GM12878 (cell line): Measurements from ENCODE around the gene TRIM26. TPM values are rescaled to one million over a fixed set of nuclear protein-coding genes. Genes with fewer than 3 reads are reported as not detected.

ENCODE experiments used
- ATAC-seq: fragments of 200-7000 bp; cut with Tn5 transposase; 3 replicates; pipeline ENCODE4 v1.9.1; 2020; ENCODE audit warnings: mild to moderate bottlenecking, moderate library complexity
- BruUV-seq: library from RNA; stranded (reverse); fragments of 400-500 nt; replicated peaks from 2 replicates; lab custom pipeline; 2021; lab: Mats Ljungman, UMichigan
- CTCF ChIA-PET: fragments of 300-600 bp; sonication (Branson Sonifier 250); formaldehyde crosslinking; extraction: SDS; loops from one replicate; lab custom pipeline; 2021; ENCODE audit warnings: inconsistent platforms; lab: Yijun Ruan, JAX
- POLR2A ChIA-PET: fragments of 350-600 bp; formaldehyde crosslinking; extraction: SDS; loops from one replicate; lab custom pipeline; 2021; ENCODE audit warnings: inconsistent platforms; lab: Charles Lee
- RAD21 ChIA-PET: fragments of 300-600 bp; sonication (Branson Sonifier 250); formaldehyde crosslinking; loops from one replicate; lab custom pipeline; 2023; ENCODE audit warnings: antibody characterized with exemption; ENCODE audit not compliant: unreplicated experiment; lab: Charles Lee
- SMC1A ChIA-PET: fragments of 300-600 bp; sonication (Branson Sonifier 250); formaldehyde crosslinking; loops from one replicate; lab custom pipeline; 2023; ENCODE audit not compliant: unreplicated experiment, uncharacterized antibody; lab: Charles Lee
- DNase-seq: peaks from one replicate; pipeline ENCODE4 v3.0.0-alpha.2; 2011; ENCODE audit warnings: low read depth, low spot score
- FAIRE-seq: peaks from 3 replicates; lab custom pipeline; 2011; peaks lifted over from hg19 to GRCh38; lab: Jason Lieb, UNC
- H2AFZ ChIP-seq: 2 replicates; pipeline ENCODE4 v1.6.0; 2011; ENCODE audit warnings: low read depth, low read length, control low read depth; ENCODE audit not compliant: control insufficient read depth
- H3K27ac ChIP-seq: 2 replicates; pipeline ENCODE4 v1.5.1; 2011; ENCODE audit warnings: control low read depth; ENCODE audit not compliant: control insufficient read depth, insufficient read depth
- H3K27me3 ChIP-seq, 2 experiments: replicated peaks in 1 of 2; 2 replicates each; pipeline versions ENCODE4 v1.6.0 to v1.6.1; 2011; ENCODE audit warnings: low read length in 1 of 2; ENCODE audit not compliant: control insufficient read depth in 2 of 2, insufficient read depth in 2 of 2
- H3K36me3 ChIP-seq, 2 experiments: 2 replicates each; pipeline ENCODE4 v1.5.1; 2011; ENCODE audit warnings: low read length in 1 of 2; ENCODE audit not compliant: control insufficient read depth in 2 of 2, insufficient read depth in 2 of 2
- H3K4me1 ChIP-seq: 2 replicates; pipeline ENCODE4 v1.6.1; 2011; ENCODE audit warnings: mild to moderate bottlenecking, low read length, moderate library complexity, mixed read lengths; ENCODE audit not compliant: control insufficient read depth, insufficient read depth
- H3K4me2 ChIP-seq: 2 replicates; pipeline ENCODE4 v1.6.0; 2011; ENCODE audit warnings: control low read depth; ENCODE audit not compliant: control insufficient read depth, insufficient read depth
- H3K4me3 ChIP-seq: fragments of 200-600 bp; sonication (generic); 2 replicates; pipeline ENCODE4 v1.5.1; 2016
- H3K79me2 ChIP-seq: 2 replicates; pipeline ENCODE4 v1.6.0; 2011; ENCODE audit warnings: low read length; ENCODE audit not compliant: control insufficient read depth, insufficient read depth
- H3K9ac ChIP-seq: 2 replicates; pipeline ENCODE4 v1.8.0; 2011; ENCODE audit warnings: low read length, control low read depth, mixed read lengths; ENCODE audit not compliant: control insufficient read depth, insufficient read depth
- H3K9me3 ChIP-seq: replicated peaks from 3 replicates; pipeline ENCODE4 v1.5.1; 2011; ENCODE audit warnings: mild to moderate bottlenecking, low read length; ENCODE audit not compliant: control insufficient read depth, insufficient read depth
- H4K20me1 ChIP-seq: 2 replicates; pipeline ENCODE4 v1.6.0; 2011; ENCODE audit not compliant: control insufficient read depth, insufficient read depth
- CBFB ChIP-seq: IDR thresholded peaks from 2 replicates; pipeline ENCODE4 v1.6.1; 2016; ENCODE audit warnings: antibody characterized with exemption, low read depth
- DPF2 ChIP-seq: fragments of 450-650 bp; IDR thresholded peaks from 2 replicates; pipeline ENCODE4 v1.6.1; 2017; ENCODE audit warnings: mild to moderate bottlenecking
- POLR2AphosphoS2 ChIP-seq: IDR thresholded peaks from 2 replicates; pipeline ENCODE4 v1.6.1; 2011; ENCODE audit warnings: low read depth, mild to moderate bottlenecking, low read length, improper control_type of control experiment, moderate library complexity
- RCOR1 ChIP-seq: conservative IDR thresholded peaks from 2 replicates; pipeline ENCODE4 v1.6.1; 2012; ENCODE audit warnings: low read depth, low read length, improper control_type of control experiment
- USF1 ChIP-seq: IDR thresholded peaks from 2 replicates; pipeline ENCODE4 v1.6.1; 2011; ENCODE audit warnings: borderline replicate concordance, low read depth, mild to moderate bottlenecking, moderate library complexity, mixed read lengths, low read length; ENCODE audit not compliant: insufficient read depth; ENCODE audit errors: extremely low read length
- WGBS: methylation state at CpG from one replicate; pipeline ENCODE4 v1.1.6; 2016; ENCODE audit warnings: low lambda C conversion rate; ENCODE audit not compliant: insufficient replicate concordance, insufficient coverage; ENCODE audit errors: missing lambda C conversion rate; 5-methylcytosine and 5-hydroxymethylcytosine counted together
- in situ Hi-C: fragments of 300-500 bp; cut with MboI; formaldehyde crosslinking; loops from 9 replicates; pipeline ENCODE4 v1.14.3; 2018; ENCODE audit warnings: mixed read lengths
- intact Hi-C: fragments of 100-400 bp; cut with micrococcal nuclease; formaldehyde crosslinking; loops from one replicate; pipeline ENCODE4 v1.14.2; 2022; ENCODE audit not compliant: unreplicated experiment
- polyA plus RNA-seq, 11 experiments: library from polyadenylated mRNA; depleted of rRNA in 4 of 11; unstranded in 6 of 11; stranded (reverse) in 5 of 11; fragments of >200 nt; fragmentation: Nextera tagmentation in 4 of 11; fragmentation: Illumina TruSeq in 1 of 11; extraction: Ambion mirVana in 4 of 11; extraction: Trizol in 1 of 11; gene quantifications; 1 replicate in 1 of 11; 2 replicates in 10 of 11; pipeline versions ENCODE4 v1.2.1 to v1.2.3, GENCODE V29; 2011 to 2016; ENCODE audit warnings: inconsistent platforms in 2 of 11, missing spikeins in 2 of 11, low read depth in 1 of 11
- total RNA-seq, 4 experiments: library from RNA; depleted of rRNA in 3 of 4; stranded (reverse); fragments of >200 nt in 3 of 4; fragmentation: Illumina TruSeq in 1 of 4; extraction: Trizol in 1 of 4; gene quantifications; 2 replicates each; pipeline versions ENCODE4 v1.2.1 to v1.2.3, GENCODE V29; 2013 to 2021

Gene TRIM26
- total and polyA plus RNA-seq, 10 of the 15 experiments (the other 5 are each of a cell fraction or from before 2014, with no cell fraction given): 13.1 to 79.6 (median 63.6) TPM

GRCh38 chr6:30216096-30216495, 2.9 kb upstream of the TRIM26 start:
- CTCF ChIA-PET: interaction anchor here (1.2 to 6.0 kb wide), 9 partner anchors 10 to 181 kb away, joined by 3 to 56 read pairs (median 7); no protein-coding TSS in a partner anchor
- Histone ChIP-seq H3K36me3 (peaks cover 0 to 3% of the 10 kb centered on the region in 2 experiments; a peak in 1 of 4 replicates), H3K9me3 (no peaks in the 10 kb centered on the region), H3K4me2 (no peak overlapping the region), H3K79me2 (peaks cover 23% of the 10 kb centered on the region), H3K4me3 (no peak overlapping the region), H3K9ac (no peak overlapping the region), H4K20me1 (no peaks in the 10 kb centered on the region), H3K27me3 (no peaks in the 10 kb centered on the region; a peak in 1 of 4 replicates), H3K4me1 (peaks cover 5% of the 10 kb centered on the region), H3K27ac (no peak overlapping the region), H2AFZ (no peak overlapping the region)
- no peak for DNase-seq
- no TSS peak for BruUV-seq
- POLR2A ChIA-PET: interaction anchor here (0.9 to 1.0 kb wide), 2 partner anchors 12 to 110 kb away, joined by 4 to 7 read pairs; partner anchors contain the start of gene TRIM39
- no peak for FAIRE-seq
- 73% methylated on average over 3 of the region's 3 CpGs for WGBS
- no peak for ATAC-seq
- in situ Hi-C loops (no loop called here), intact Hi-C loops (no loop called here)
- TF ChIP-seq USF1 (no peak), RCOR1 (no peak)
- SMC1A ChIA-PET: interaction anchor here (0.6 to 1.8 kb wide), 11 partner anchors 11 to 178 kb away, joined by 3 to 12 read pairs (median 3); no protein-coding TSS in a partner anchor
- RAD21 ChIA-PET: interaction anchor here (0.6 to 1.8 kb wide), 4 partner anchors 12 to 63 kb away, joined by 3 to 5 read pairs (median 4); no protein-coding TSS in a partner anchor

- Histone ChIP-seq H3K9me3 (no peaks in the 10 kb centered on the region), H3K79me2 (peaks cover 36% of the 10 kb centered on the region), H3K4me1 (peaks cover 12% of the 10 kb centered on the region), H3K4me2 (peak overlapping the region; percentile 82), H4K20me1 (no peaks in the 10 kb centered on the region), H2AFZ (peak overlapping the region; percentile 91), H3K27ac (peak overlapping the region; percentile 97), H3K9ac (peak overlapping the region; percentile 100), H3K27me3 (no peaks in the 10 kb centered on the region; a peak in 1 of 4 replicates), H3K4me3 (peak overlapping the region; percentile 70), H3K36me3 (peaks cover 0 to 5% of the 10 kb centered on the region in 2 experiments; a peak in 1 of 4 replicates)
- ChIA-PET RAD21 (interaction anchor here (1.3 kb wide), 1 partner anchor 13 kb away, joined by 4 read pairs; no protein-coding TSS in a partner anchor), SMC1A (interaction anchor here (0.8 to 1.6 kb wide), 2 partner anchors 12 to 112 kb away, joined by 3 to 4 read pairs; partner anchors contain the start of gene TRIM39), CTCF (interaction anchor here (0.8 to 1.9 kb wide), 4 partner anchors 8 to 239 kb away, joined by 3 to 5 read pairs (median 4); no protein-coding TSS in a partner anchor), POLR2A (interaction anchor here (0.7 to 3.3 kb wide), 6 partner anchors 11 to 154 kb away, joined by 3 to 20 read pairs (median 8); partner anchors contain the start of genes PPP1R11 and TRIM39)
- ATAC-seq (no peak), DNase-seq (no peak), FAIRE-seq (no peak)
- intact Hi-C loops (loop anchor here (5.0 kb wide), 1 partner anchor 133 kb away; the partner anchor contains the start of gene RPP21), in situ Hi-C loops (no loop called here)
- TF ChIP-seq RCOR1: no peak
- TF ChIP-seq POLR2AphosphoS2: no peak
- no peak for TF ChIP-seq CBFB
- TF ChIP-seq DPF2: no peak
- BruUV-seq: no TSS peak
- 5% methylated on average over 14 of the region's 14 CpGs for WGBS
Observed at GRCh38 chr6:30214657-30214982, 1.4 kb upstream of the TRIM26 start.
